ENCODE measurements around the gene ADD3. TPM values are rescaled to one million over a fixed set of nuclear protein-coding genes. Genes with fewer than 3 reads are reported as not detected.
A peak's percentile ranks its signal among the peaks of the same experiment; 100 is the strongest.

The ADD3 gene
- total and polyA plus RNA-seq, 2 of the 13 experiments (the other 11 are each of a cell fraction or from before 2014, with no cell fraction given) = 44.7 to 57.5 TPM

- no peak for TF ChIP-seq CHCHD3 (CRISPR knock-in tag; IDR thresholded peaks at IDR 0.05)
- TF ChIP-seq MYC (CRISPR knock-in tag; IDR thresholded peaks at IDR 0.05; ENCODE audit: borderline replicate concordance) = no peak
- TF ChIP-seq SNAPC4 (CRISPR knock-in tag; IDR thresholded peaks at IDR 0.05) = no peak; the same call in 1 of the 2 replicates
- peak; percentile 55; the same call in 1 of the 2 replicates for TF ChIP-seq NFYC (CRISPR knock-in tag; IDR thresholded peaks at IDR 0.05)
- TF ChIP-seq MXD1 (CRISPR knock-in tag; IDR thresholded peaks at IDR 0.05) = peak; percentile 32; the same call in 1 of the 2 replicates
- no peak for TF ChIP-seq ATF7-NPFF (CRISPR knock-in tag; IDR thresholded peaks at IDR 0.05; ENCODE audit: low read depth)
- peak; percentile 80 for TF ChIP-seq GABPB1 (CRISPR knock-in tag; IDR thresholded peaks at IDR 0.05)
- TF ChIP-seq MAF1 (CRISPR knock-in tag; IDR thresholded peaks at IDR 0.05; ENCODE audit: borderline replicate concordance) = no peak
- peak; percentile 55; the same call in 1 of the 2 replicates for TF ChIP-seq ZNF709 (CRISPR knock-in tag; IDR thresholded peaks at IDR 0.05)
- TF ChIP-seq CENPX (CRISPR knock-in tag; IDR thresholded peaks at IDR 0.05) = no peak
- TF ChIP-seq IRX3 (CRISPR knock-in tag; IDR thresholded peaks at IDR 0.05; ENCODE audit: borderline replicate concordance, low read depth) = 0 out of 2 replicates have a peak, but pooled peaks have one; percentile 63
- peak; percentile 54 for TF ChIP-seq TAF1 (CRISPR knock-in tag; IDR thresholded peaks at IDR 0.05)
- peak; percentile 62; the same call in 1 of the 2 replicates for TF ChIP-seq CBFB (CRISPR knock-in tag; IDR thresholded peaks at IDR 0.05)
- TF ChIP-seq ZNF777 (CRISPR knock-in tag; IDR thresholded peaks at IDR 0.05) = peak; percentile 16
- TF ChIP-seq ZNF740 (CRISPR knock-in tag; IDR thresholded peaks at IDR 0.05) = no peak
- TF ChIP-seq ZBTB7A (CRISPR knock-in tag; IDR thresholded peaks at IDR 0.05) = peak; percentile 15; the same call in 1 of the 2 replicates
- TF ChIP-seq FOXP4 (CRISPR knock-in tag; IDR thresholded peaks at IDR 0.05) = peak; percentile 6; the same call in 1 of the 2 replicates
- 0 out of 2 replicates have a peak, but pooled peaks have one; percentile 15 for TF ChIP-seq IRF9 (CRISPR knock-in tag; IDR thresholded peaks at IDR 0.05; ENCODE audit: borderline replicate concordance)
Measured at GRCh38 chr10:110007701-110008517, at the start of gene ADD3 (continued).

Data from HepG2 (cell line).